Measurements from ENCODE around the gene SRGAP1.

DNA sequence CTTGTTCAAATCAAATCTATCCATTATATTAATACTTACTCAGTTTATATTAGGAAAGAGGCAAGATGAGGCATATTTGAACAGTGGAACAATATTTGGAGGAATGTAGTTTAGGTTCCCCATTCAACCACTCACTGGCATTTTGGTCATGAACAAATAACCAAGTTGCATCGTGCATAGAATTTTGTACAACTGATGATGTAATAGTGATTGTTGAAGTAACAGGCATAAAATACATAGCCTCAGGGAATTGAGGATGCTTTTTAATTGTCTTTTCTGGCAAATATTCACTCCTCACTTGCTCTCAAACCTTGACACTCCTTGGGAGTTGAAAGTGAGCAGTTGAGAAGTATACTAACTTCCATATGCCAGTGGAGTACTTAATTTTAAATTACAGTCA lies 175.2 kb downstream of the SRGAP1 start:
- TF ChIP-seq TAF1 (IDR thresholded peaks at IDR 0.05; ENCODE audit: borderline replicate concordance, insufficient read depth, low read length) (no peak), POLR2AphosphoS5 (IDR thresholded peaks at IDR 0.05; ENCODE audit: low read depth, low read length) (no peak), SIN3A (IDR thresholded peaks at IDR 0.05; ENCODE audit: borderline replicate concordance, insufficient read depth, low read length) (no peak)

Data from PFSK-1 (cell line).